Stimulated activated CD8-positive, alpha-beta memory T cell treated with anti-CD3 and anti-CD28 coated beads, Interleukin-7, amount 100 ng/mL, for 1 hour (primary cell): ENCODE results near the gene TRABD2A.
"Not testable (repeated sequence)": the region's sequence is repeated elsewhere in the genome, so short reads cannot be mapped to it uniquely, and the experiment has no call there.

Experiments
- DNase-seq, 2 donors: peaks; one replicate each; pipeline ENCODE4 v3.0.0-alpha.2; 2020; ENCODE audit warnings: low read depth in 2 of 2

The TRABD2A gene

GRCh38 chr2:84879584-84880394, 1.1 kb downstream of the TRABD2A start:
- DNase-seq: no peak

GRCh38 chr2:84878896-84879583, 1.8 kb downstream of the TRABD2A start:
- no peak for DNase-seq

- no peak for DNase-seq
These were observed 2.4 kb downstream of the TRABD2A start for GRCh38 chr2:84878459-84878858.

GRCh38 chr2:84876369-84876768, 4.5 kb downstream of the TRABD2A start:
- no peak for DNase-seq

- not testable (repeated sequence) for DNase-seq
These were observed 5.3 kb downstream of the TRABD2A start for GRCh38 chr2:84875619-84876018.

- DNase-seq: no peak
These were observed 5.7 kb downstream of the TRABD2A start for GRCh38 chr2:84875213-84875560.

GRCh38 chr2:84874381-84875212, 6.3 kb downstream of the TRABD2A start:
- DNase-seq: no peak

- no peak for DNase-seq
These were observed 7.5 kb downstream of the TRABD2A start for GRCh38 chr2:84873350-84873749.

- DNase-seq: not testable (repeated sequence)
These were observed 8.2 kb downstream of the TRABD2A start for GRCh38 chr2:84872691-84873090.

- DNase-seq: no peak
These were observed 10.6 kb downstream of the TRABD2A start for GRCh38 chr2:84870306-84870705.

- not testable (repeated sequence) for DNase-seq
These were observed 12.6 kb downstream of the TRABD2A start for GRCh38 chr2:84868327-84868726.

- no peak for DNase-seq
These were observed 14.8 kb downstream of the TRABD2A start for GRCh38 chr2:84866122-84866521.

- no peak for DNase-seq
These were observed 15.6 kb downstream of the TRABD2A start for GRCh38 chr2:84865181-84865783.

- no peak for DNase-seq
These were observed 18.9 kb downstream of the TRABD2A start for GRCh38 chr2:84862006-84862405.

- no peak for DNase-seq
These were observed 19.3 kb downstream of the TRABD2A start for GRCh38 chr2:84861539-84861938.

GRCh38 chr2:84858937-84859336, 21.9 kb downstream of the TRABD2A start:
- DNase-seq: no peak

GRCh38 chr2:84858123-84858522, 22.8 kb downstream of the TRABD2A start:
- no peak for DNase-seq

- DNase-seq: no peak
These were observed 23.3 kb downstream of the TRABD2A start for GRCh38 chr2:84857566-84857965.

GRCh38 chr2:84856787-84857186, 24.1 kb downstream of the TRABD2A start:
- no peak for DNase-seq

- DNase-seq: no peak
These were observed 25.2 kb downstream of the TRABD2A start for GRCh38 chr2:84855731-84856130.

GRCh38 chr2:84854850-84855249, 26.0 kb downstream of the TRABD2A start:
- DNase-seq: no peak

GRCh38 chr2:84851876-84852275, 29.0 kb downstream of the TRABD2A start:
- DNase-seq: no peak
